ENCODE measurements around the gene PPEF2.

- TF ChIP-seq CTCF (IDR thresholded peaks at IDR 0.05) (no peak), REST (IDR thresholded peaks at IDR 0.05; ENCODE audit: insufficient read depth in 1 of 2, low read depth in 2 of 2, low read length in 1 of 2) (no peak), SIN3A (IDR thresholded peaks at IDR 0.05; ENCODE audit: borderline replicate concordance, insufficient read depth, low read depth, low read length) (no peak), POLR2AphosphoS5 (IDR thresholded peaks at IDR 0.05; ENCODE audit: low read depth, low read length) (no peak), TCF7L2 (IDR thresholded peaks at IDR 0.05; ENCODE audit: low read depth, low read length) (no peak)
Measured at GRCh38 chr4:75820197-75820596, 82.1 kb downstream of the PPEF2 start.
